Activated CD8-positive, alpha-beta memory T cell treated with anti-CD3 and anti-CD28 coated beads for 36 hours (primary cell): ENCODE data around the gene TRIM8. TPM values are rescaled to one million over a fixed set of nuclear protein-coding genes. Genes with fewer than 3 reads are reported as not detected.
"Not testable (repeated sequence)": the region's sequence is repeated elsewhere in the genome, so short reads cannot be mapped to it uniquely, and the experiment has no call there.

ENCODE experiments used
- CTCF ChIA-PET: fragments of 350-600 bp; sonication (Branson Sonifier 250); formaldehyde crosslinking; loops from one replicate; lab custom pipeline; 2021; ENCODE audit warnings: antibody characterized with exemption; lab: Charles Lee
- POLR2A ChIA-PET: fragments of 350-600 bp; sonication (Branson Sonifier 250); formaldehyde crosslinking; loops from one replicate; lab custom pipeline; 2021; ENCODE audit warnings: antibody characterized with exemption; lab: Charles Lee
- total RNA-seq, 2 experiments: library from RNA; stranded (reverse); gene quantifications; one replicate each; pipeline ENCODE4 v1.2.3, GENCODE V29; 2021

TRIM8 gene
- total RNA-seq, 2 experiments from 2014 or later, result 67.1 to 71.0 TPM

GRCh38 chr10:102691285-102692066 lies 47.2 kb downstream of the TRIM8 start:
- CTCF ChIA-PET, result interaction anchor here (0.6 kb wide), 1 partner anchor 24 kb away, joined by 3 read pairs; no protein-coding TSS in a partner anchor
- POLR2A ChIA-PET, result no interaction called here

GRCh38 chr10:102695401-102695800 lies 51.1 kb downstream of the TRIM8 start:
- CTCF ChIA-PET, POLR2A ChIA-PET: not testable (repeated sequence)

- ChIA-PET CTCF (no interaction called here), POLR2A (interaction anchor here (0.6 kb wide), 1 partner anchor 127 kb away, joined by 3 read pairs; no protein-coding TSS in a partner anchor)
These were observed 52.5 kb downstream of the TRIM8 start for GRCh38 chr10:102696736-102697135.

- POLR2A ChIA-PET, result no interaction called here
- CTCF ChIA-PET, result no interaction called here
These were observed 54.6 kb downstream of the TRIM8 start for GRCh38 chr10:102698894-102699293.

- POLR2A ChIA-PET, result no interaction called here
These were observed 57.0 kb downstream of the TRIM8 start for GRCh38 chr10:102701272-102701671.

GRCh38 chr10:102701796-102702195 lies 57.5 kb downstream of the TRIM8 start:
- ChIA-PET POLR2A (no interaction called here), CTCF (no interaction called here)

More at GRCh38 chr10:102701272-102701671, 57.0 kb downstream of the TRIM8 start:
- CTCF ChIA-PET, result interaction anchor here (0.7 kb wide), 1 partner anchor 34 kb away, joined by 3 read pairs; no protein-coding TSS in a partner anchor

GRCh38 chr10:102702742-102703141 lies 58.5 kb downstream of the TRIM8 start:
- CTCF ChIA-PET, result interaction anchor here (0.6 to 0.7 kb wide), 2 partner anchors 38 to 198 kb away, joined by 3 to 5 read pairs; no protein-coding TSS in a partner anchor
- POLR2A ChIA-PET, result interaction anchor here (0.7 kb wide), 1 partner anchor 11 kb away, joined by 8 read pairs; no protein-coding TSS in a partner anchor

- POLR2A ChIA-PET, result no interaction called here
- CTCF ChIA-PET, result no interaction called here
These were observed 60.6 kb downstream of the TRIM8 start for GRCh38 chr10:102704915-102705314.

- ChIA-PET CTCF (no interaction called here), POLR2A (interaction anchor here (0.5 kb wide), 1 partner anchor 61 kb away, joined by 3 read pairs; the partner anchor contains the start of gene TRIM8)
These were observed 61.3 kb downstream of the TRIM8 start for GRCh38 chr10:102705531-102705930.

Other genes with a start within 250 kb of the TRIM8 start
- 100 to 1,000 TPM; 272 to 279 TPM for gene NFKB2, start 248.8 kb upstream of the TRIM8 start, total RNA-seq
- gene PSD, start 225.7 kb upstream of the TRIM8 start, total RNA-seq, result 1 to 10 TPM; 3.6 to 4.9 TPM
- 10 to 100 TPM; 13.2 to 14.4 TPM for gene FBXL15, start 223.6 kb upstream of the TRIM8 start, total RNA-seq
- gene CUEDC2, start 211.9 kb upstream of the TRIM8 start, total RNA-seq, result 10 to 100 TPM; 64.6 to 66.0 TPM
- under 1 TPM; 0.40 to 0.74 TPM for gene C10orf95, start 192.9 kb upstream of the TRIM8 start, total RNA-seq
- 10 to 100 TPM; 70.0 to 74.0 TPM for gene ACTR1A, start 141.8 kb upstream of the TRIM8 start, total RNA-seq
- gene SUFU, start 140.5 kb upstream of the TRIM8 start, total RNA-seq, result 1 to 10 TPM; 6.8 to 7.4 TPM
- 1 to 10 TPM; 8.4 to 9.0 TPM for gene ARL3, start 69.9 kb downstream of the TRIM8 start, total RNA-seq
- 10 to 100 TPM; 33.7 to 33.8 TPM for gene SFXN2, start 70.2 kb downstream of the TRIM8 start, total RNA-seq
- 10 to 100 TPM; 12.7 to 13.8 TPM for gene WBP1L, start 99.5 kb downstream of the TRIM8 start, total RNA-seq
- gene CYP17A1, start 192.9 kb downstream of the TRIM8 start, total RNA-seq, result not detected
- 1 to 10 TPM; 7.4 to 7.6 TPM for gene BORCS7, start 209.8 kb downstream of the TRIM8 start, total RNA-seq
- under 1 TPM in 1 of 2 experiments, not detected in 1; 0.13 TPM for gene AS3MT, start 225.0 kb downstream of the TRIM8 start, total RNA-seq